BLaER1 (cell line): ENCODE measurements around the gene ST14.
"Not testable (repeated sequence)": the region's sequence is repeated elsewhere in the genome, so short reads cannot be mapped to it uniquely, and the experiment has no call there.

ENCODE experiments used
- H3K27ac ChIP-seq: shearing (Covaris generic); formaldehyde crosslinking; 2 replicates; pipeline ENCODE4 v1.8.1; 2022
- H3K27me3 ChIP-seq: shearing (Covaris generic); formaldehyde crosslinking; 2 replicates; pipeline ENCODE4 v1.8.1; 2022
- H3K36me3 ChIP-seq: shearing (Covaris generic); formaldehyde crosslinking; 2 replicates; pipeline ENCODE4 v1.8.1; 2022
- H3K4me1 ChIP-seq: shearing (Covaris generic); formaldehyde crosslinking; 2 replicates; pipeline ENCODE4 v1.8.1; 2022
- H3K4me2 ChIP-seq: shearing (Covaris generic); formaldehyde crosslinking; 2 replicates; pipeline ENCODE4 v1.8.1; 2022
- H3K4me3 ChIP-seq: shearing (Covaris generic); formaldehyde crosslinking; 2 replicates; pipeline ENCODE4 v1.8.1; 2022
- H3K9ac ChIP-seq: shearing (Covaris generic); formaldehyde crosslinking; 2 replicates; pipeline ENCODE4 v1.8.1; 2022
- H3K9me3 ChIP-seq: shearing (Covaris generic); formaldehyde crosslinking; 2 replicates; pipeline ENCODE4 v1.8.1; 2022
- H4K20me1 ChIP-seq: shearing (Covaris generic); formaldehyde crosslinking; 2 replicates; pipeline ENCODE4 v1.8.1; 2022
- Cebpa-rat ChIP-seq: shearing (Covaris generic); IDR thresholded peaks from 2 replicates; pipeline ENCODE4 v1.8.1; 2022

Gene ST14

GRCh38 chr11:130219148-130219547 lies 59.6 kb downstream of the ST14 start:
- Histone ChIP-seq H3K9ac (no peak overlapping the region), H3K4me1 (no peaks in the 10 kb centered on the region), H3K9me3 (no peaks in the 10 kb centered on the region), H4K20me1 (no peaks in the 10 kb centered on the region), H3K27ac (no peak overlapping the region), H3K27me3 (no peaks in the 10 kb centered on the region), H3K4me2 (no peak overlapping the region), H3K36me3 (no peaks in the 10 kb centered on the region; the same call in 1 of the 2 replicates), H3K4me3 (no peak overlapping the region)
- TF ChIP-seq Cebpa-rat, result no peak

- Histone ChIP-seq H3K9ac (no peak overlapping the region), H4K20me1 (no peaks in the 10 kb centered on the region), H3K4me3 (no peak overlapping the region), H3K4me1 (no peaks in the 10 kb centered on the region), H3K27me3 (no peaks in the 10 kb centered on the region), H3K36me3 (no peaks in the 10 kb centered on the region; the same call in 1 of the 2 replicates), H3K9me3 (no peaks in the 10 kb centered on the region), H3K27ac (no peak overlapping the region), H3K4me2 (no peak overlapping the region)
- no peak for TF ChIP-seq Cebpa-rat
Observed at GRCh38 chr11:130220311-130221035, 60.9 kb downstream of the ST14 start.

- Histone ChIP-seq H3K27me3 (no peaks in the 10 kb centered on the region), H3K36me3 (no peaks in the 10 kb centered on the region; the same call in 1 of the 2 replicates), H3K9me3 (no peaks in the 10 kb centered on the region), H3K4me2 (no peak overlapping the region), H3K4me1 (no peaks in the 10 kb centered on the region), H3K4me3 (no peak overlapping the region), H3K9ac (no peak overlapping the region), H3K27ac (no peak overlapping the region), H4K20me1 (no peaks in the 10 kb centered on the region)
- TF ChIP-seq Cebpa-rat, result no peak
Observed at GRCh38 chr11:130223291-130223971, 63.8 kb downstream of the ST14 start.

GRCh38 chr11:130227373-130227772 lies 67.8 kb downstream of the ST14 start:
- TF ChIP-seq Cebpa-rat, result no peak
- no peaks in the 10 kb centered on the region for H3K9me3 ChIP-seq
- H3K27me3 ChIP-seq, result no peaks in the 10 kb centered on the region
- H3K4me2 ChIP-seq, result no peak overlapping the region
- no peak overlapping the region for H3K9ac ChIP-seq
- no peaks in the 10 kb centered on the region for H3K4me1 ChIP-seq
- H3K27ac ChIP-seq, result no peak overlapping the region
- H4K20me1 ChIP-seq, result no peaks in the 10 kb centered on the region
- peaks cover under 1% of the 10 kb centered on the region for H3K36me3 ChIP-seq
- H3K4me3 ChIP-seq, result no peak overlapping the region

- not testable (repeated sequence) for H3K4me1 ChIP-seq, H3K4me2 ChIP-seq
Observed at GRCh38 chr11:130233486-130233885, 73.9 kb downstream of the ST14 start.

GRCh38 chr11:130233888-130234287 lies 74.3 kb downstream of the ST14 start:
- not testable (repeated sequence) for H3K9me3 ChIP-seq, H3K4me2 ChIP-seq, H3K27me3 ChIP-seq, H3K9ac ChIP-seq, H3K4me3 ChIP-seq, H3K4me1 ChIP-seq, H3K27ac ChIP-seq
- H4K20me1 ChIP-seq, result peaks cover 25% of the 10 kb centered on the region
- H3K36me3 ChIP-seq, result peaks cover 44% of the 10 kb centered on the region

More at GRCh38 chr11:130233486-130233885, 73.9 kb downstream of the ST14 start:
- not testable (repeated sequence) for H3K9me3 ChIP-seq, H3K4me3 ChIP-seq, H3K27me3 ChIP-seq, H3K27ac ChIP-seq, H3K9ac ChIP-seq
- Histone ChIP-seq H4K20me1 (peaks cover 21% of the 10 kb centered on the region), H3K36me3 (peaks cover 41% of the 10 kb centered on the region)

GRCh38 chr11:130234315-130234714 lies 74.7 kb downstream of the ST14 start:
- H3K9ac ChIP-seq, result no peak overlapping the region
- no peaks in the 10 kb centered on the region for H3K9me3 ChIP-seq
- peaks cover 29% of the 10 kb centered on the region for H4K20me1 ChIP-seq
- no peak overlapping the region for H3K27ac ChIP-seq
- no peaks in the 10 kb centered on the region for H3K27me3 ChIP-seq
- H3K4me3 ChIP-seq, result no peak overlapping the region
- no peak overlapping the region for H3K4me2 ChIP-seq
- H3K4me1 ChIP-seq, result peaks cover 8% of the 10 kb centered on the region
- H3K36me3 ChIP-seq, result peaks cover 48% of the 10 kb centered on the region
- TF ChIP-seq Cebpa-rat, result no peak

- Histone ChIP-seq H3K27me3 (no peaks in the 10 kb centered on the region), H3K9ac (no peak overlapping the region), H3K27ac (no peak overlapping the region), H3K4me2 (no peak overlapping the region), H3K4me1 (peaks cover 8% of the 10 kb centered on the region), H3K9me3 (no peaks in the 10 kb centered on the region), H3K4me3 (no peak overlapping the region), H3K36me3 (peaks cover 54% of the 10 kb centered on the region), H4K20me1 (peaks cover 58% of the 10 kb centered on the region)
- TF ChIP-seq Cebpa-rat, result no peak
Observed at GRCh38 chr11:130237282-130238006, 77.9 kb downstream of the ST14 start.

- Histone ChIP-seq H4K20me1 (peaks cover 91% of the 10 kb centered on the region), H3K27ac (no peak overlapping the region), H3K4me3 (no peak overlapping the region), H3K4me2 (no peak overlapping the region), H3K27me3 (no peaks in the 10 kb centered on the region), H3K4me1 (no peaks in the 10 kb centered on the region; the same call in 1 of the 2 replicates), H3K9me3 (no peaks in the 10 kb centered on the region), H3K9ac (no peak overlapping the region), H3K36me3 (peaks cover 50% of the 10 kb centered on the region)
- no peak for TF ChIP-seq Cebpa-rat
Observed at GRCh38 chr11:130241713-130242112, 82.1 kb downstream of the ST14 start.

- no peak overlapping the region for H3K9ac ChIP-seq
- H3K4me1 ChIP-seq, result no peaks in the 10 kb centered on the region; the same call in 1 of the 2 replicates
- no peaks in the 10 kb centered on the region for H3K9me3 ChIP-seq
- peak overlapping the region; percentile 23; the same call in 1 of the 2 replicates for H3K4me2 ChIP-seq
- H3K27ac ChIP-seq, result no peak overlapping the region
- peaks cover 97% of the 10 kb centered on the region for H4K20me1 ChIP-seq
- peaks cover 34% of the 10 kb centered on the region for H3K36me3 ChIP-seq
- no peak for TF ChIP-seq Cebpa-rat
- no peak overlapping the region for H3K4me3 ChIP-seq
- no peaks in the 10 kb centered on the region for H3K27me3 ChIP-seq
Observed at GRCh38 chr11:130243816-130244215, 84.2 kb downstream of the ST14 start.
